ENCODE measurements around the gene CHST11.

CHST11 gene

GRCh38 chr12:104436790-104437189, 20.0 kb upstream of the CHST11 start:
- DNase-seq (ENCODE audit: low read depth): no peak
- H3K4me3 ChIP-seq (ENCODE audit: low read depth, low read length): no peak overlapping the region
- no peak for TF ChIP-seq CTCF (IDR thresholded peaks at IDR 0.05; ENCODE audit: control insufficient read depth, extremely low read depth, insufficient read depth)

- TF ChIP-seq CTCF (IDR thresholded peaks at IDR 0.05; ENCODE audit: control insufficient read depth, extremely low read depth, insufficient read depth): no peak
- no peak for DNase-seq (ENCODE audit: low read depth)
- H3K4me3 ChIP-seq (ENCODE audit: low read depth, low read length): no peak overlapping the region
Observed at GRCh38 chr12:104438134-104438533, 18.6 kb upstream of the CHST11 start.

- H3K4me3 ChIP-seq (ENCODE audit: low read depth, low read length): no peak overlapping the region
Observed at GRCh38 chr12:104439137-104439536, 17.6 kb upstream of the CHST11 start.

GRCh38 chr12:104443008-104443407, 13.7 kb upstream of the CHST11 start:
- TF ChIP-seq CTCF (IDR thresholded peaks at IDR 0.05; ENCODE audit: control insufficient read depth, extremely low read depth, insufficient read depth): no peak
- H3K4me3 ChIP-seq (ENCODE audit: low read depth, low read length): no peak overlapping the region
- DNase-seq (ENCODE audit: low read depth): no peak

More at GRCh38 chr12:104439137-104439536, 17.6 kb upstream of the CHST11 start:
- no peak for TF ChIP-seq CTCF (IDR thresholded peaks at IDR 0.05; ENCODE audit: control insufficient read depth, extremely low read depth, insufficient read depth)
- no peak for DNase-seq (ENCODE audit: low read depth)

- DNase-seq (ENCODE audit: low read depth): no peak
- H3K4me3 ChIP-seq (ENCODE audit: low read depth, low read length): no peak overlapping the region
- no peak for TF ChIP-seq CTCF (IDR thresholded peaks at IDR 0.05; ENCODE audit: control insufficient read depth, extremely low read depth, insufficient read depth)
Observed at GRCh38 chr12:104446646-104447421, 9.9 kb upstream of the CHST11 start.

GRCh38 chr12:104448031-104448430, 8.7 kb upstream of the CHST11 start:
- no peak overlapping the region for H3K4me3 ChIP-seq (ENCODE audit: low read depth, low read length)
- TF ChIP-seq CTCF (IDR thresholded peaks at IDR 0.05; ENCODE audit: control insufficient read depth, extremely low read depth, insufficient read depth): no peak

GRCh38 chr12:104448451-104448850, 8.3 kb upstream of the CHST11 start:
- TF ChIP-seq CTCF (IDR thresholded peaks at IDR 0.05; ENCODE audit: control insufficient read depth, extremely low read depth, insufficient read depth): no peak
- DNase-seq (ENCODE audit: low read depth): no peak

More at GRCh38 chr12:104448031-104448430, 8.7 kb upstream of the CHST11 start:
- DNase-seq (ENCODE audit: low read depth): no peak

More at GRCh38 chr12:104448451-104448850, 8.3 kb upstream of the CHST11 start:
- H3K4me3 ChIP-seq (ENCODE audit: low read depth, low read length): no peak overlapping the region
